Adrenal gland (tissue), 12 donors: ENCODE results near the gene THAP2. TPM values are rescaled to one million over a fixed set of nuclear protein-coding genes. Genes with fewer than 3 reads are reported as not detected.

Experiments used
- DNase-seq, 7 donors: peaks; one replicate each; pipeline ENCODE4 v3.0.0-alpha.2; 2019 to 2020
- H3K27ac ChIP-seq, 5 donors: fragments of 200-600 bp; sonication (generic) in 4 of 5; 1 replicate in 3 of 5; 2 replicates in 2 of 5; pipeline versions ENCODE4 v1.5.1 to v1.8.0; 2016 to 2020; ENCODE audit warnings: mild to moderate bottlenecking in 1 of 5
- H3K27me3 ChIP-seq: fragments of 200-600 bp; 2 replicates; pipeline ENCODE4 v1.8.0; 2021
- H3K36me3 ChIP-seq, 2 donors: fragments of 200-600 bp; replicated peaks in 1 of 2; 1 replicate in 1 of 2; 2 replicates in 1 of 2; pipeline versions ENCODE4 v1.5.1 to v1.8.0; 2018 to 2022
- H3K4me1 ChIP-seq, 2 donors: fragments of 200-600 bp; replicated peaks in 1 of 2; 1 replicate in 1 of 2; 2 replicates in 1 of 2; pipeline versions ENCODE4 v1.5.1 to v1.8.0; 2018 to 2021
- H3K4me3 ChIP-seq, 4 donors: fragments of 200-600 bp; sonication (generic) in 3 of 4; one replicate each; pipeline ENCODE4 v1.5.1; 2016 to 2018
- H3K9me3 ChIP-seq, 3 donors: fragments of 200-600 bp; sonication (generic) in 1 of 3; replicated peaks in 1 of 3; 1 replicate in 2 of 3; 2 replicates in 1 of 3; pipeline versions ENCODE4 v1.5.1 to v1.8.0; 2016 to 2021
- POLR2A ChIP-seq, 2 donors: fragments of 450-650 bp; IDR thresholded peaks; one replicate each; pipeline ENCODE4 v1.6.1; 2017; ENCODE audit warnings: antibody characterized with exemption in 2 of 2, mild to moderate bottlenecking in 2 of 2, moderate library complexity in 1 of 2
- WGBS, 4 donors: extraction: QIAGEN DNeasy Blood & Tissue Kit in 2 of 4; methylation state at CpG; one replicate each; pipeline versions ENCODE4 v1.1.5 to v1.1.7; 2013 to 2017; 5-methylcytosine and 5-hydroxymethylcytosine counted together
- intact Hi-C, 2 donors: fragments of 100-400 bp; cut with DNase I; formaldehyde crosslinking; loops; one replicate each; pipeline versions ENCODE4 v1.14.1 to v1.15.0; 2022 to 2023
- polyA plus RNA-seq, 3 donors: library from polyadenylated mRNA; stranded (reverse); fragments of 200-250 nt in 2 of 3; fragments of 350-450 nt in 1 of 3; fragmentation: Illumina TruSeq in 1 of 3; extraction: RNeasy Lipid Tissue Mini Kit (QIAGEN cat#74804) in 1 of 3; gene quantifications; one replicate each; pipeline ENCODE4 v1.2.3, GENCODE V29; 2013 to 2014
- total RNA-seq, 9 donors: library from RNA; depleted of rRNA in 4 of 9; stranded (reverse); fragments of >200 nt in 4 of 9; fragments of 120-200 nt in 1 of 9; fragmentation: NEBNext Ultra II Directional in 1 of 9; extraction: Animal tissue kit (Norgen Biotek cat#: 25700) in 1 of 9; gene quantifications; one replicate each; pipeline versions ENCODE4 v1.1.0 to v1.2.4, GENCODE V29; 2013 to 2023
- TF ChIP-seq, protein P1 (sequence below), 6 experiments: fragments of 450-650 bp in 4 of 6; fragments of 200-600 bp in 2 of 6; sonication (generic) in 1 of 6; IDR thresholded peaks; 1 replicate in 5 of 6; 2 replicates in 1 of 6; pipeline versions ENCODE4 v1.5.1 to v1.8.0; 2016 to 2021; ENCODE audit warnings: antibody characterized with exemption in 6 of 6, mild to moderate bottlenecking in 2 of 6, moderate library complexity in 1 of 6
- donor health status: healthy with polysubstance abuse.
- donor health status: Bipolar disorder and iron deficiency.
- donor health status: DM: yes; HTN: yes; CAD: no.
- donor health status: DM: no; HTN: no; CAD: no.
- donor health status: DM: no; HTN: no; CAD: no.
- donor health status: DM: yes; HTN: yes; CAD: no.

The THAP2 gene
- total and polyA plus RNA-seq, 12 donors = 0.95 to 15.7 (median 5.9) TPM

- no peak for DNase-seq
- intact Hi-C loops = no loop called here
- H3K27ac ChIP-seq = no peak overlapping the region
- H3K36me3 ChIP-seq = peaks cover 0 to 30% of the 10 kb centered on the region in 2 donors
- 63 to 76% (median 70%) methylated on average over 1 of the region's 1 CpG for WGBS, 4 donors
- H3K4me1 ChIP-seq = peaks cover 10 to 40% of the 10 kb centered on the region in 2 donors
- H3K9me3 ChIP-seq = no peaks in the 10 kb centered on the region
- TF ChIP-seq, protein P1, sequence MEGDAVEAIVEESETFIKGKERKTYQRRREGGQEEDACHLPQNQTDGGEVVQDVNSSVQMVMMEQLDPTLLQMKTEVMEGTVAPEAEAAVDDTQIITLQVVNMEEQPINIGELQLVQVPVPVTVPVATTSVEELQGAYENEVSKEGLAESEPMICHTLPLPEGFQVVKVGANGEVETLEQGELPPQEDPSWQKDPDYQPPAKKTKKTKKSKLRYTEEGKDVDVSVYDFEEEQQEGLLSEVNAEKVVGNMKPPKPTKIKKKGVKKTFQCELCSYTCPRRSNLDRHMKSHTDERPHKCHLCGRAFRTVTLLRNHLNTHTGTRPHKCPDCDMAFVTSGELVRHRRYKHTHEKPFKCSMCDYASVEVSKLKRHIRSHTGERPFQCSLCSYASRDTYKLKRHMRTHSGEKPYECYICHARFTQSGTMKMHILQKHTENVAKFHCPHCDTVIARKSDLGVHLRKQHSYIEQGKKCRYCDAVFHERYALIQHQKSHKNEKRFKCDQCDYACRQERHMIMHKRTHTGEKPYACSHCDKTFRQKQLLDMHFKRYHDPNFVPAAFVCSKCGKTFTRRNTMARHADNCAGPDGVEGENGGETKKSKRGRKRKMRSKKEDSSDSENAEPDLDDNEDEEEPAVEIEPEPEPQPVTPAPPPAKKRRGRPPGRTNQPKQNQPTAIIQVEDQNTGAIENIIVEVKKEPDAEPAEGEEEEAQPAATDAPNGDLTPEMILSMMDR (IDR thresholded peaks at IDR 0.05) = no peak
- TF ChIP-seq POLR2A (IDR thresholded peaks at IDR 0.05) = no peak
- no peak overlapping the region for H3K4me3 ChIP-seq
- no peaks in the 10 kb centered on the region for H3K27me3 ChIP-seq
Observed at GRCh38 chr12:71655495-71655894, 8.6 kb upstream of the THAP2 start.

DNA sequence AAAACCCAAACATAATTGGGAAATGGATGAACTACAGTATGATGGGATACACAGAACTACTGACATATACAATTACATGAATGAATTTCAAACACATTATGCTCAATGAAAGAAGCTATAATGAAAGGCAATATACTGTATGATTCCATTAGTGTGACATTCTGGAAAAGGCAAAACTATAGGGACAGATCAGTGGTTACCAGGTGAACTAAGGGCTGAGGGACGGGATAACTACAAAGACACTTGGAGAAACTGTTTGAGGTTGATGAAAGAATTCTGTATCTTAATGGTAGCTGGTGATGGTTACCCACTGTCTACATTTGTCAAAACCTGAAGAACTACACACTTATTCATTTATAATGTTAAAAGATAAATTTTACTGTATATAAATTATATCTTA, 8.2 kb upstream of the THAP2 start:
- H3K36me3 ChIP-seq = peaks cover 0 to 30% of the 10 kb centered on the region in 2 donors
- H3K9me3 ChIP-seq = no peaks in the 10 kb centered on the region
- DNase-seq = no peak
- peaks cover 10 to 44% of the 10 kb centered on the region in 2 donors for H3K4me1 ChIP-seq
- 89 to 100% (median 97%) methylated on average over 1 of the region's 1 CpG for WGBS, 4 donors
- H3K4me3 ChIP-seq = no peak overlapping the region
- no peaks in the 10 kb centered on the region for H3K27me3 ChIP-seq
- no peak overlapping the region for H3K27ac ChIP-seq
- TF ChIP-seq POLR2A (IDR thresholded peaks at IDR 0.05) = no peak
- TF ChIP-seq, protein P1 (IDR thresholded peaks at IDR 0.05) = no peak
- intact Hi-C loops = no loop called here

DNA sequence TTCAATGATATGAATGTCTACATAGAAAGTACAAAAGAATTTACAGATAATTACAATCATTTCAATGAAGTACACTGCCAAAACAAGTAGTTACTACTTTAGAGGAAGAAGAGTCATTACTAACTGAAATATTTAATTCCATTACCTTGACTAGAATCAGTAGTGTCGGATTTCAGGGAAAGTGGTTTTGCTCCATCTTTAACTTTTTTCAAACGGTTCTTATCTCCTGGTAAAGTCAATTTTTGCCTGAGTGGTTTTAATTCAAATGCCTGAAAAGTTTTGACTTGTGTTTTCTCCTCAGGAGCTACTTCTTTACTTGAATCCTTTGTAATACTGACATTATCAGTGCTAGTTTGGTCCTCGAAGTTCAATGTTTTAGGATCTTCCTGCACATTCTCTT, 7.4 kb upstream of the THAP2 start:
- Histone ChIP-seq H3K27me3 (no peaks in the 10 kb centered on the region), H3K36me3 (peaks cover 0 to 30% of the 10 kb centered on the region in 2 donors), H3K4me1 (peaks cover 14 to 45% of the 10 kb centered on the region in 2 donors), H3K27ac (no peak overlapping the region), H3K9me3 (no peaks in the 10 kb centered on the region), H3K4me3 (no peak overlapping the region)
- intact Hi-C loops = no loop called here
- 71 to 77% (median 74%) methylated on average over 3 of the region's 3 CpGs for WGBS, 4 donors
- TF ChIP-seq, protein P1 (IDR thresholded peaks at IDR 0.05) = no peak
- TF ChIP-seq POLR2A (IDR thresholded peaks at IDR 0.05) = no peak
- DNase-seq = no peak

DNA sequence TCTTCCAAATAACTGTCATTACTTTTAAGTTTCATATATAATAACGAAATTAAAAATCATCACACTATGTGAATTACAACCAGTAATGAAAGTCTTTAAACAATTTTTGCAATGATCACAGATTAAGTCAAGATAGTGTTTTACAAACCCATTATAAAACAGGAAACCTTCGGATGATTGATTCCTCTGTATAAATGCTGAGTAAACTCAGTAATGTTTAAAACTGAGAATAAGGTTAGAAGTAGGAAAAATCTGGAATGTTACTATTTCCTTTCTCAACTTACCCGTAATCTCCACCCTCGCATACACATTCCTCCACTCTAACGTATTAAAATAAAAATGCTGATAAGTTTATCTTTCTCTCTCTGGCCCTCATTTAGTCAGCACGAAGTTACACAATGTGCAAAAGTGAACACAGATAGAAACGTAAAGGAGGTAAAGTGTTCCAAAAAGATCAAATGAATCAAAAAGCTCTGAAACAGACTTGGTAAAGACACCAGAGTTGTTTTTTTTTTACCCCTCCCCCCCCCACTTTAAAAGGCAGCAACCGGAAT, 2.0 kb upstream of the THAP2 start:
- Histone ChIP-seq H3K27ac (peak overlapping the region in 4 of 5 donors; percentile 94 to 100 (median 98)), H3K36me3 (peaks cover 0 to 30% of the 10 kb centered on the region in 2 donors), H3K4me1 (peaks cover 11 to 38% of the 10 kb centered on the region in 2 donors), H3K27me3 (no peaks in the 10 kb centered on the region), H3K4me3 (peak overlapping the region in 2 of 4 donors; percentile 13 to 84), H3K9me3 (no peaks in the 10 kb centered on the region)
- intact Hi-C loops = loop anchor here in 1 of 2 donors (10.0 kb wide), 1 partner anchor 93 kb away; the partner anchor contains the start of gene RAB21
- DNase-seq = no peak
- 4 to 7% (median 5%) methylated on average over 8 of the region's 8 CpGs for WGBS, 4 donors
- no peak for TF ChIP-seq POLR2A (IDR thresholded peaks at IDR 0.05)
- TF ChIP-seq, protein P1 (IDR thresholded peaks at IDR 0.05) = no peak
